HAP-1 (cell line): ENCODE results near the gene NME9.

ENCODE experiments used
- DNase-seq, 2 experiments: peaks; one replicate each; pipeline ENCODE4 v3.0.0-alpha.2; 2016 to 2020; ENCODE audit warnings: low spot score in 2 of 2
- H3K27me3 ChIP-seq: fragments of 250-450 bp; sonication (Bioruptor Pico); 2 replicates; pipeline ENCODE4 v1.5.1; 2020; ENCODE audit warnings: low read depth, mild to moderate bottlenecking, moderate library complexity
- H3K36me3 ChIP-seq: fragments of 250-450 bp; sonication (Bioruptor Pico); replicated peaks from 2 replicates; pipeline ENCODE4 v1.5.1; 2020; ENCODE audit warnings: mild to moderate bottlenecking
- H3K4me1 ChIP-seq: fragments of 250-450 bp; sonication (Bioruptor Pico); 2 replicates; pipeline ENCODE4 v1.5.1; 2020; ENCODE audit warnings: mild to moderate bottlenecking
- H3K4me3 ChIP-seq: fragments of 250-450 bp; sonication (Bioruptor Pico); 2 replicates; pipeline ENCODE4 v1.5.1; 2020; ENCODE audit warnings: mild to moderate bottlenecking, moderate library complexity
- H3K9me3 ChIP-seq: fragments of 250-450 bp; sonication (Bioruptor Pico); 2 replicates; pipeline ENCODE4 v1.5.1; 2020; ENCODE audit warnings: mild to moderate bottlenecking, moderate library complexity
- in situ Hi-C: fragments of 300-500 bp; cut with MboI; formaldehyde crosslinking; loops from 3 replicates; pipeline ENCODE4 v1.14.3; 2020; ENCODE audit warnings: low sequenced_read_pairs, inconsistent platforms, mixed read lengths

The NME9 gene

GRCh38 chr3:138369151-138369900, 39.7 kb upstream of the NME9 start:
- in situ Hi-C loops, result no loop called here
- no peak for DNase-seq
- H3K36me3 ChIP-seq, result no peaks in the 10 kb centered on the region
- H3K4me3 ChIP-seq, result no peak overlapping the region
- H3K9me3 ChIP-seq, result no peaks in the 10 kb centered on the region
- no peaks in the 10 kb centered on the region for H3K4me1 ChIP-seq
- no peaks in the 10 kb centered on the region for H3K27me3 ChIP-seq

DNA sequence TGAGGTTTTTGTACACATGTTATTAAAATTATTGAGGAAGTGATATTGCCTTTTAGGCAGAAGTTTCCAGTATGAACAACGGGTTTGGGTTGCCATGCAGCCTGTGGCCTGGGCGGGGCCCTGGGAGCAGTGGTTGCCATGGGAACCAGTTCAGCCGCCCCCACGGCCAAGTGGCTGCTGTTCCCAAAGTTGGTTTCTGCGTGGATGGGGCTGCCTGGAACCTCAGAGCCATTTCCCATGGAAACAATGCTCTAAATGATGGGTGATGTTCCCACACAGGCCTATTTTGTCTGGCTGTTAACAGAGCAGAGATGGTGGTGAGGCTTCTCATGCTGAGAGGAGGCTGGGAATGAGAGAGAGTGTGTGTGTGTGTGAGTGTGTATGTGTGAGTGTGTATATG, 38.3 kb upstream of the NME9 start:
- in situ Hi-C loops, result no loop called here
- H3K27me3 ChIP-seq, result no peaks in the 10 kb centered on the region
- no peaks in the 10 kb centered on the region for H3K9me3 ChIP-seq
- no peaks in the 10 kb centered on the region for H3K36me3 ChIP-seq
- peak in 1 of 2 experiments; percentile 22 for DNase-seq
- no peaks in the 10 kb centered on the region for H3K4me1 ChIP-seq
- no peak overlapping the region for H3K4me3 ChIP-seq

GRCh38 chr3:138367326-138367850, 37.7 kb upstream of the NME9 start:
- in situ Hi-C loops, result no loop called here
- Histone ChIP-seq H3K27me3 (no peaks in the 10 kb centered on the region), H3K36me3 (no peaks in the 10 kb centered on the region), H3K9me3 (no peaks in the 10 kb centered on the region), H3K4me1 (no peaks in the 10 kb centered on the region), H3K4me3 (no peak overlapping the region)
- DNase-seq, result no peak

- Histone ChIP-seq H3K27me3 (no peaks in the 10 kb centered on the region), H3K9me3 (no peaks in the 10 kb centered on the region), H3K36me3 (no peaks in the 10 kb centered on the region), H3K4me3 (no peak overlapping the region), H3K4me1 (no peaks in the 10 kb centered on the region)
- DNase-seq, result no peak
- in situ Hi-C loops, result no loop called here
These were observed 36.5 kb upstream of the NME9 start for GRCh38 chr3:138366006-138366759.

- Histone ChIP-seq H3K9me3 (no peaks in the 10 kb centered on the region), H3K27me3 (no peaks in the 10 kb centered on the region), H3K4me3 (no peak overlapping the region), H3K36me3 (no peaks in the 10 kb centered on the region), H3K4me1 (no peaks in the 10 kb centered on the region)
- in situ Hi-C loops, result no loop called here
- no peak for DNase-seq
These were observed 35.6 kb upstream of the NME9 start for GRCh38 chr3:138365253-138365555.

DNA sequence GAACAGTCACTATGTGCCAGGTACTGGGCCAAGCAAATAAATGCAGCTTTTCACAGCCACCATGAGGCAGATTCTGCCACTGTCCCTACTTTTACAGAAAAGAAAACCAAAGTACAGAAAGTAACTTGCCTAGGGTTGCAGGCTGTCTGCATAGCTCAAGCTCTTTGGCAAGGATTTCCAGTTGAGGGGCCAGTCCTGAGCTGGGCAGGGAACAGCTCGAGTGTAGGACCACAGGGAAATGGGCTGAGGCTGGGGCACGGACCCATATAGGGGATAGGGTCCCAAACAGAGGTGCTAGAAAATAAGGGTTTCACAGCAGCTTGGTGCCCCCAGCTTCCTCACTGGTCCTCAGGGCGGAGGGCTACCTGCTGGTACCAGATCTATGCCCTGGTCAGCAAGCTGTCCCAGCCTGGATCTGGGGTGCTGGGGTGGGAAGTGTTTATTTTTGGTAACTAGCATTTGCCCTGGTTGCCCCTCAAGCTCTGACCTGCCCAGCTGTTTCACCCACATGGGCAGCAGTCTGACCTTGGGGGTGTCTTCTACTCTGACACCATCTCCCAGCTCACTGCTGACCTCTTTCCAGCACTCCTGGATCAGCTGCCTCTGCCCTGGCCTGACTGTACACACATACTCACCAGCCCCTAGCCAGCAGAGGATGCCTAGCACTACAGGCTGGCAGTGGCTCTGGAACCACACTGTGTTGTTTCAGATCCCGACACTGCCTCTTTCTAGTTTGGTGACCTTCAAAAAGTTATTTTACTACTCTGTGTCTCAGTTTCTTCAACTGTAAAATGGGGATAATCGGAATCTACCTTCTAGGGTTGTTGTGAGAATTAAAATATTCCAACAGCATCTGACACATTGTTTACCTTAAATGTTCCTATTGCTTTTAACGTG, 35.0 kb upstream of the NME9 start:
- in situ Hi-C loops, result no loop called here
- H3K4me3 ChIP-seq, result no peak overlapping the region
- H3K9me3 ChIP-seq, result no peaks in the 10 kb centered on the region
- H3K27me3 ChIP-seq, result no peaks in the 10 kb centered on the region
- no peaks in the 10 kb centered on the region for H3K36me3 ChIP-seq
- H3K4me1 ChIP-seq, result no peaks in the 10 kb centered on the region
- no peak for DNase-seq

DNA sequence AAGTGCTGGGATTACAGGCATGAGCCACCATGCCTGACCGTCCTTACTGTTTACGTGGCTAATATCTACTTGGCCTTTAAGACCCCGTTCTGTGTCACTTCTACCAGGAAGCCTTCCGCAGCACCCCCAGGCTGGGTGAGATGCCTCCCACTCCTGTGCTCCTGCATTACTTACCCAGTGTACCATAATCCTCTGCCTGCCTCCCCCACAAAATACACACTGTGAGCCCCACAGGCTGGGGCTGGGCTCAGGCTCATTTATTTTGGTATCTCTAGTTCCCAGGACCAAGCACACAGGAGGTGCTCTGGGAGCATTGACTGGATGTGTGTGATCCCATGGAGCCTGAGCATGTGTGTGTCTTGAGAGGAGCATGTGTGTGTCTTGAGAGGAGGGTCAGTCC, 33.7 kb upstream of the NME9 start:
- in situ Hi-C loops, result no loop called here
- H3K4me3 ChIP-seq, result no peak overlapping the region
- DNase-seq, result no peak
- H3K4me1 ChIP-seq, result no peaks in the 10 kb centered on the region
- no peaks in the 10 kb centered on the region for H3K9me3 ChIP-seq
- H3K27me3 ChIP-seq, result no peaks in the 10 kb centered on the region
- H3K36me3 ChIP-seq, result no peaks in the 10 kb centered on the region

DNA sequence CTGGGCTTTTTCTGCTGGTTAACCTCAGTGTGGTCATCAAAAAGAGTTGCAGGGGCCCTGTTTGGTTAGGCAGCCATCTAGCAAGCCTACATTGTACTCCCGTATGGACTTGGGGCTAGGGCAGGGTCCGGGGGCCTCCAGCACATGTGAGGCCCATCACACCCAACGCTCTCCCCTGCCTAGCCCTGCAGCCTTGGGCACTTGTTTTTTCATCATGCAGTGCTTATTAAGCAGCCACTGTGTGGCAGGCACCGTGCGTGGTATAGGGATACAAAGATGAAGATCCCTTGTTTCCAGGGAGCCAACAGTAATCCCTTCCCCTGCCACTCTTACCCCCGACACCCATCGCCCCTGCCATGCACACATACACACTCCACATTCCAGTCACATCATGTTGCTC, 32.9 kb upstream of the NME9 start:
- Histone ChIP-seq H3K4me1 (no peaks in the 10 kb centered on the region), H3K9me3 (no peaks in the 10 kb centered on the region), H3K4me3 (no peak overlapping the region), H3K36me3 (no peaks in the 10 kb centered on the region), H3K27me3 (no peaks in the 10 kb centered on the region)
- no peak for DNase-seq
- in situ Hi-C loops, result no loop called here

GRCh38 chr3:138361561-138361971, 31.9 kb upstream of the NME9 start:
- Histone ChIP-seq H3K36me3 (no peaks in the 10 kb centered on the region), H3K27me3 (no peaks in the 10 kb centered on the region), H3K4me1 (no peaks in the 10 kb centered on the region), H3K4me3 (no peak overlapping the region), H3K9me3 (no peaks in the 10 kb centered on the region)
- in situ Hi-C loops, result no loop called here
- DNase-seq, result no peak

DNA sequence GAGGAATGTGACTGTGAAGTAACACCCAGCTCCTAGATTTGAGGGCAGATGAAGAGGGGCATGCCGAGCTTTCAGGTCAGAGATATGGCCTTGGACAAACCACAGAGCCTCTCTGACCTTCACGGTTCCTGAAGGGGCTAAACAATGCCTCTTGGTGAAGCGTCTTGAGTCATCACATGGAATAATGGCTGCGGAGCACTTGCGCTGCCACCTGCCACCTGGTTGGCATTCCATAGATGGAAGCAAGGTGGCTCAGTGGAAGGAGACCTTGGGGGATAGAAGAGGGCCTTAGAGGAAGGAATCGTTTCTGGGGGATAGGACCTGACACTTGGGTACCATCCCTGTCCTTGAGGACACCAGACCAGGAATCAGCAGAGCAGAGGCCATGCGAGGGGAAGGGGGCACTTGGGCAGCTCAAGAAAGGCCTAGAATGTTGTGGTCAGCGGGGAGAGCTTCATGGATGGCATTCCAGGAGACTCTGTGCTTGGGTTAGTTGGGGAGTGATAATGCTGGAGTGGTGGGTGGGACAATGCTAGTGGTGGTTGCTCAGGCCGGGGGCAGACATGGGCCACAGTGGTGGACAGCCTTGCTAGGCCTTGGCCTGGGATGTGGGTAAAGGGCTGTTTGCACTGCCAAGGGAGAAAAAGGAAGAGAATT, 31.3 kb upstream of the NME9 start:
- H3K9me3 ChIP-seq, result no peaks in the 10 kb centered on the region
- no peaks in the 10 kb centered on the region for H3K36me3 ChIP-seq
- no peak overlapping the region for H3K4me3 ChIP-seq
- H3K4me1 ChIP-seq, result no peaks in the 10 kb centered on the region
- DNase-seq, result no peak
- no peaks in the 10 kb centered on the region for H3K27me3 ChIP-seq
- in situ Hi-C loops, result no loop called here

DNA sequence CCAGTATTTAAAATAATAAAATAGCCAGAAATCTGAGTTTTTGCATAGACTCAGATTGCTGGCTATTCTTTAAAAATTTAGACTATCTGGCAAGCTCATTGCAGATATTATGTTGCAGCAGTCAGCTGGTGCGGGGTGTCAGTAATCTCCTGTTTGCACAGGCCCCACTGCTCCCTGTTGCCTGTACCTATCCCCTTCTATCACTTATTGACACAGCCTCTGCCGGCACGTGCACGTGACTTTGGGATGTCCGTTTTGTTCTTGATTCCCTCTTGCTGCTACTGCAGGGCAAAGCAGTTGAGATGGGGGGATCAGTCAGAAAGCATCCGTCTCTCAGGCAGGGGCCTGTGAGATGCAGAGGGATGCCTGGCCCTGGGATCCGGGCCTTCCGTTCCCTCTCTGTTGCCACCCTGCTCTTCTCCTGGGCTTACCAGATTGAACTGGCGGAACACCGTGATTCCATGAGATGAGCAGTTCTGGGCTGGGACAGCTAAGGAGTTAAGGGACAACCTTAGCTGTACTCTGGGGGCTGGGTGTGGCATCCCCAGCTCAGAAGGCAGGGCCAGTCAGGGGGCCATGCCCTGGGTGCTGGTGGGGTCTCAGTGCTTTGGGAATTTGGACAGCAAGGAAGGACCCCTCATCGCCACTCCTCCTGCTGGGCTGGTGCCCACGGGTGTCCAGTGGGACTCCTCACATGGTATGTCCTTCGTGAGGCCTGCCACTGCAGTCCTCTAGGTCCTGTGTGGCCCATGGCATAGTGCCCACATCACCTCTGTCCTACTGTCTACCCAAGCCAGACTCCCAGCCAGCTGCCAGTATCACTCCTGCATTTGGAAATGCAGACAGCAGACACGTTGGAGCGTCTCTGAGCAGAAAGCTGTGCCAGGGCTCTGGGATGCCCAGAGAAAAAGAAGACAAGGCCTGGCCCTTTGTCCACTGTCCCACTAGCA, 30.5 kb upstream of the NME9 start:
- in situ Hi-C loops, result no loop called here
- Histone ChIP-seq H3K4me1 (no peaks in the 10 kb centered on the region), H3K36me3 (no peaks in the 10 kb centered on the region), H3K9me3 (no peaks in the 10 kb centered on the region), H3K4me3 (no peak overlapping the region), H3K27me3 (no peaks in the 10 kb centered on the region)
- no peak for DNase-seq

DNA sequence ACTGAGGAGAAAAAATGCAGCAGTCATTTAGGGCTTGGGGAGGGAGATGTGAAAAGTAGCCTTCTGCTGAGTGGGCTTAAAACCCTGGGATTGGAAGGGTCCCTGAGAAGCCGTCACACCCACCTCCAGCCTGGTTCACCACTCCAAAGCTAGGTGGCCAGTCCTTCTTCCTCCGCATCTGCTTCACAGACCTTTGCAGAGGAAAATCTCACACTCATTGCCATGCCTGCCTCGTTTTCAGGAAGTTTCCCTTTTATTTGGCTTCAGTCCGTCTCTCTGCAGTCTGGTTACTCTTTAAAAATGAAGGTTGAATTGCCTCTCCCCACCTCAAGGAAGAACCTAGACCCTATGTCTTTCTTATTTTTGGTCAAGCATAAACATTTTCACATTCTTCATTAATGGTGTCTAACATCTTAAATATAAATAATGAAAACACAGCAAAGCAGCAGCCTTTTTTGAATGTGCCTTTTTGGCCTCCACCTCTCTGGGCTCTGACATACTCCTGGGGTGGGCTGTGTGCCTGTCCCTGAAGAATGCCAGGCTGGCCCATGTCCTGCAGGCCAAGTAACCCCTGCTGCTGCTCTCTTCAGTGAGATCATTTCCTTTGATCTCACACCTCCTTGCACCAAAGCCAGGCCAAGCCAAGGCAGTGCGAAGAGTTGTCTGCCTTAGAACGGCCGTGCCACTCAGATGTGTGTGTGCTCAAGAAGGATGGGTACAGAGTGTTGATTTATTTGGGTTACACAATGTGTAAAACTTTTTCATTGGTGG, 29.7 kb upstream of the NME9 start:
- in situ Hi-C loops, result no loop called here

More for the DNA sequence above, 29.7 kb upstream of the NME9 start:
- no peak overlapping the region for H3K4me3 ChIP-seq
- no peaks in the 10 kb centered on the region for H3K27me3 ChIP-seq
- no peaks in the 10 kb centered on the region for H3K9me3 ChIP-seq
- DNase-seq, result no peak
- H3K36me3 ChIP-seq, result no peaks in the 10 kb centered on the region
- no peaks in the 10 kb centered on the region for H3K4me1 ChIP-seq
